Activated naive CD8-positive, alpha-beta T cell treated with anti-CD3 and anti-CD28 coated beads for 36 hours (primary cell): Measurements from ENCODE around the gene CCNI. TPM values are rescaled to one million over a fixed set of nuclear protein-coding genes. Genes with fewer than 3 reads are reported as not detected.
A peak's percentile ranks its signal among the peaks of the same experiment; 100 is the strongest.
"Not testable (repeated sequence)": the region's sequence is repeated elsewhere in the genome, so short reads cannot be mapped to it uniquely, and the experiment has no call there.

Experiments used
- DNase-seq: peaks from one replicate; pipeline ENCODE4 v3.0.0; 2021
- H3K27ac Mint-ChIP-seq: one replicate; pipeline ENCODE4 v1.8.0; 2022; ENCODE audit warnings: mild to moderate bottlenecking, moderate library complexity, mixed read lengths
- H3K27me3 Mint-ChIP-seq: one replicate; pipeline ENCODE4 v1.8.0; 2022; ENCODE audit warnings: mild to moderate bottlenecking, mixed read lengths
- H3K36me3 Mint-ChIP-seq: one replicate; pipeline ENCODE4 v1.8.0; 2021; ENCODE audit warnings: mild to moderate bottlenecking, mixed read lengths
- H3K4me1 Mint-ChIP-seq: one replicate; pipeline ENCODE4 v1.8.0; 2021; ENCODE audit warnings: mixed read lengths
- H3K4me3 Mint-ChIP-seq: one replicate; pipeline ENCODE4 v1.8.0; 2022; ENCODE audit warnings: mild to moderate bottlenecking, moderate library complexity, mixed read lengths
- H3K9me3 Mint-ChIP-seq: one replicate; pipeline ENCODE4 v1.8.0; 2022; ENCODE audit warnings: mixed read lengths
- total RNA-seq, 2 experiments: library from RNA; stranded (reverse); gene quantifications; one replicate each; pipeline ENCODE4 v1.2.3, GENCODE V29; 2021

The CCNI gene
- total RNA-seq, 2 experiments from 2014 or later, result 230 to 237 TPM

DNA sequence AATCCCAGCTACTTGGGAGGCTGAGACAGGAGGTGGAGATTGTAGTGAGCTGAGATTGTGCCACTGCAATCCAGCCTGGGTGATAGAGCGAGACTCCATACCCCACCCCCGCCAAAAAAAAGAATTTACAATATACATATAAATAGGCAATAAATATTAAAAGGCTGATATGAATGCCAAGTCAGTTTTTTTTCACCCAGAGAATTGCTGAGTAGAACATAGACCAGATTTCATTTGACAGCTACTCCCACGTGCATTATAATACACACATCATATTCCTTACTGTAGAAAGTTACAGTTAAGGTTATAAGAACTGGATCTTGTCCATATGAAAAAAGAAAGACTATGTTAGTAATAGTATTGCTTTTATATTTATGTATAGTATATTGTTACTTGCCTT is 18.7 kb upstream of the CCNI start:
- Mint-ChIP-seq H3K27ac (no peak overlapping the region), H3K4me1 (peaks cover 10% of the 10 kb centered on the region), H3K27me3 (no peaks in the 10 kb centered on the region), H3K9me3 (no peaks in the 10 kb centered on the region), H3K4me3 (no peak overlapping the region), H3K36me3 (no peaks in the 10 kb centered on the region)
- no peak for DNase-seq

DNA sequence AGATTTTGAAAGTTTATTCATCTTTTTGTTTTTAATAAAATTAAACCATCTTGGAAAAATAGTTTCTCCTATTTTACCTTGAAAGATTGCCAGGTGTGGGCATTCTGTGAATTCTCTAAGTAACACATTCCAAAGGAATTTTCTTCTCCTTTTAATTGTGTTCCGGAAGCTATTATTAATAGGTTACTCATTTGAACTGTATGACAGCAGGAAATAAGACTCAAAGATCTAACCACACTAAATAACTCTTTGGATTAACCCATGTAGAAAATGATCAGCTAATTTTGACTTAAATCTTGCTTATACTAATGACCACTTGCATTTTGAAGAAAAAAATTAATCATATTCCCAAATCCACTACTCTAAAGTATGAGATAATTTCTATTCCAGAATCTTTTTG is 17.6 kb upstream of the CCNI start:
- no peak for DNase-seq
- Mint-ChIP-seq H3K36me3 (peaks cover 2% of the 10 kb centered on the region), H3K4me3 (no peak overlapping the region), H3K27ac (no peak overlapping the region), H3K4me1 (peaks cover 10% of the 10 kb centered on the region), H3K9me3 (no peaks in the 10 kb centered on the region), H3K27me3 (no peaks in the 10 kb centered on the region)

DNA sequence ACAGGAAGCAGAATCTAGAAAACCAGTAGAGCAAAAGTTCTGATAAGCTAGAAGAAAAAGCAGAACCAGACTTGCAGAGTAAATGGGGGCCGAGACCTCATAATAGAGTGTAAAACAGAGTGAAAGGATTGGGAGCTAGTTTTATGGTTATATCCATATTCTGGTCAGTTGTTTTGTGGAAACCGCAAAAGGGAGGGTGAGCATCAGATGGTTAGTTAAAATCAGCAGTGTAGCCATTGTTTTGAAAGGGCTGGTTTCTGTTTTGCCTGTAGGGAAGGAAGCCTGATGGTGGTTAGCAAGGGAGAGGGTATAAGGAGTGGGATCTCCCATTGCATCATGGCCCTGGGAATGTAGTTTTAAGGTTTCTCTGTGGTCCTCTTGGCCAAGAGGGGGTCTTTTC is 17.2 kb upstream of the CCNI start:
- no peak overlapping the region for H3K4me3 Mint-ChIP-seq
- peaks cover 2% of the 10 kb centered on the region for H3K36me3 Mint-ChIP-seq
- H3K27ac Mint-ChIP-seq, result no peak overlapping the region
- H3K9me3 Mint-ChIP-seq, result no peaks in the 10 kb centered on the region
- no peak for DNase-seq
- peaks cover 10% of the 10 kb centered on the region for H3K4me1 Mint-ChIP-seq
- no peaks in the 10 kb centered on the region for H3K27me3 Mint-ChIP-seq

DNA sequence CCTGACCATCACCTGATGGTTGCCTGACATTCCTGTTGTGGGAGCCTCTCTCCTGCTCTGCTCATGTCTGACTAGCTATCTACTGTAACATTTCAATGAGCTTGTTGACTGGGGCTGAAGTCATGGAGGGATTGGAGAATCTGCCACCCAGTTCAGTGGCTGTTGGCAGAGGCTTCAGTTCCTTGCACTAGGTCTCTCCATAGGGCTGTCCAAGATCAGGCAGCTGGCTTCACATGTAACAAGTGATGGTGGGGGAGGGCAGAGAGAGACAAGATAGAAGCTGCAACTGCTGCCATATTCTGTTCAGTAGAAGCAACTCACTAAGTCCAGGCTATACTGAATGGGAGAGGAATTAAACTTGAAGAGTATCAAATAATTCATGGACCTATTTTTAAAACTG is 14.1 kb upstream of the CCNI start:
- Mint-ChIP-seq H3K27ac (no peak overlapping the region), H3K4me3 (no peak overlapping the region), H3K36me3 (peaks cover 5% of the 10 kb centered on the region), H3K4me1 (peaks cover 4% of the 10 kb centered on the region), H3K27me3 (no peaks in the 10 kb centered on the region), H3K9me3 (peaks cover 1% of the 10 kb centered on the region)
- no peak for DNase-seq

DNA sequence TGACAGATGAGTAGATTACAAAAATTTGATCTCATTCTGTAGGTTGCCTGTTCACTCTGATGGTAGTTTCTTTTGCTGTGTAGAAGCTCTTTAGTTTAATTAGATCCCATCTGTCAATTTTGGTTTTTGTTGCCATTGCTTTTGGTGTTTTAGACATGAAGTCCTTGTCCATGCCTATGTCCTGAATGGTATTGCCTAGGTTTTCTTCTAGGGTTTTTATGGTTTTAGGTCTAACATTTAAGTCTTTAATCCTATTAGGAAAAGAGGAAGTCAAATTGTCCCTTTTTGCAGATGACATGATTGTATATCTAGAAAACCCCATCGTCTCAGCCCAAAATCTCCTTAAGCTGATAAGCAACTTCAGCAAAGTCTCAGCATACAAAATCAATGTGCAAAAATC is 11.2 kb upstream of the CCNI start:
- H3K4me1 Mint-ChIP-seq, H3K4me3 Mint-ChIP-seq, H3K27ac Mint-ChIP-seq, DNase-seq, H3K27me3 Mint-ChIP-seq, H3K36me3 Mint-ChIP-seq, H3K9me3 Mint-ChIP-seq: not testable (repeated sequence)

DNA sequence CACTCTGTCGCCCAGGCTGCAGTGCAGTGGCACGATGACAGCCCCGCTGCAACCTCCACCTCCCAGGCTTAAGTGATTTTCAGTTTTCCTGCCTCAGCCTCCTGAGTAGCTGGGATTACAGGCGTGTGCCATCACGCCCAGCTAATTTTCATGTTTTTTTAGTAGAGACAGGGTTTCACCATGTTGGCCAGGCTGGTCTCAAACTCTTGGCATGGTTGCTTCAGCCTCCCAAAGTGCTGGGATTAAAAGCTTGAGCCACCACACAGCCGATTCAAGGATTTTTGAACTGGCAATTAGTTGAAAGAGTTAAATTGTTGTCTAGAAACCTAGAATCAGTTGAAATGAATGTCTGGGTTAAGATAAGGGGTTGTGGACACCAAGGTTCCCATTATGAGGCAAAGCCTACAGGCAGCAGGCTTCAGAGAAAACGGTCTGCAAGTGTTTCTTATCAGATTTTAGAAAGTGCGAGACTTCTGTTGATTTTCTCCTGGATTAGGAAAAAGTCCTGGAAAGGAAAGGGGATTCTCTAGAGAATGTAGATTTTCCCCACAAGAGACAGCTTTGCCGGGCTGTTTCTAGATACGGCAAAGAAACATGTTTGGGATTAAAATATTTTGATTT is 8.3 kb upstream of the CCNI start:
- peaks cover 1% of the 10 kb centered on the region for H3K9me3 Mint-ChIP-seq
- peaks cover 19% of the 10 kb centered on the region for H3K4me1 Mint-ChIP-seq
- H3K4me3 Mint-ChIP-seq, result no peak overlapping the region
- peaks cover 6% of the 10 kb centered on the region for H3K36me3 Mint-ChIP-seq
- no peaks in the 10 kb centered on the region for H3K27me3 Mint-ChIP-seq
- DNase-seq, result no peak
- no peak overlapping the region for H3K27ac Mint-ChIP-seq

DNA sequence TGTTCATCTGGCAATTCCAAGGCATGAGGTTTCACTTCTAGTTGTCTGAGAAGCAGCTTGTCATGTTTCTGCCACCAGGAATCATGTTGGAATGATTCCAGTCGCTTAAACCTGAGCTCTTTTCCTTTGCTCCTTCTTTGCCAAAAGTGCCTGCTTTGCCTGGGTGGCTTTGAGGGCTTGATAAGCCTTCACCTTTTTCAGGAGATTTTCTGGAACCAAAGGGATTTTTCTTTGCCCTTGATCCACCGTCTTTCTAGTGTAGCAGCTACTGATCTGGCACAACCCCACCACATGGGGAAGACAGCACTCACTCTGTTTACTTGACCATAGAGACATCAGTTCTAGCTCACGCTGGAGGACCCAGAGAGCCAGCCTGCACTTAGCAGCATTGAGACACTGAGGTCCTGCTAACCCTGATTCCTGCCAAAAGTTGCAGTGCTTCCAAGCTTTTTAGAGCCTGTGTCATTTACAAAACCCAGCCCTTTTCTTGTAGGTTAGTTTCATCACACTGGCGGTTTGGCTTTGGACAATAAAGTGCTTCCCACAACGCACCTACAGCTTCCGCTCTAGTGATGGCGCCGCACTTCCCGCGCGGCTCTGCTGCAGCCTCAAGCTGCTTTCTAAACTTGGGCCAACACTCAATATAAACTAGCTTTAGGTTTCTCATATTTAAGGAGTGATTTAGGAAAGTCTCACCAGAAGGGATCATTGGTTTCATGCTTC is 7.3 kb upstream of the CCNI start:
- DNase-seq, result no peak
- Mint-ChIP-seq H3K9me3 (peaks cover 1% of the 10 kb centered on the region), H3K36me3 (peaks cover 9% of the 10 kb centered on the region), H3K4me1 (peaks cover 23% of the 10 kb centered on the region), H3K27me3 (no peaks in the 10 kb centered on the region), H3K27ac (no peak overlapping the region), H3K4me3 (no peak overlapping the region)

DNA sequence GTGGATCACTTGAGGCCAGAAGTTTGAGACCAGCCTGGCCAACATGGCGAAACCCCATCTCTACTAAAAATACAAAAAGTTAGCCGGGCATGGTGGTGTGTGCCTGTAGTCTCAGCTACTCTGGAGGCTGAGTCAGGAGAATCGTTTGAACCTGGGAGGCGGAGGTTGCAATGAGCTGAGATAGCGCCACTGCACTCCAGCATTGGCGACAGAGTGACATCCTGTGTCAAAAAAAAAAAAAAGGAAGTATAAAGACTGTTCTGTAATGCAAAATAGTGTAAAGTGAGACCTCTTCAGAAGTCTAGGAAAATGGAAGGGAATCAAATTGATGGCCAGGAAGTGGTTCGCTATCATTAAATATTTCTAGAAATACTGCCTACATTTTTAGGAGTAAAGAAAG is 5.0 kb upstream of the CCNI start:
- not testable (repeated sequence) for H3K27me3 Mint-ChIP-seq, DNase-seq, H3K9me3 Mint-ChIP-seq
- Mint-ChIP-seq H3K4me1 (peaks cover 37% of the 10 kb centered on the region), H3K27ac (peak overlapping the region; percentile 51), H3K4me3 (peak overlapping the region; percentile 7), H3K36me3 (peaks cover 14% of the 10 kb centered on the region)

DNA sequence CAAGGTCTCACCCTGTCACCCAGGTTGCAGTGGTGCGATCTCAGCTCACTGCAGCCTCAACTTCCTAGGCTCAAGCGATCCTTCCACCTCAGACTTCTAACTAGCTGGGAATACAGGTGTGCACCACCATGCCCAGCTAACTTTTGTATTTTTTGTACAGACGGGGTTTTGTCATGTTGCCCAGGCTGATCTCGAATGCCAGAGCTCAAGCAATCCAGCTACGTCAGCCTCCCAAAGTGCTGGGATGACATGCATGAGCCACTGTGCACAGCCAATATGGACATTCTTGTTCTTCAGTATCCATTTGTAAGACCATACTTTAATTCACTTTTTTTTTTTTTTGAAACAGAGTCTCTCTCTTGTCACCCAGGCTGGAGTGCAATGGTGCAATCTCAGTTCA is 3.5 kb upstream of the CCNI start:
- DNase-seq, result no peak
- peaks cover 14% of the 10 kb centered on the region for H3K36me3 Mint-ChIP-seq
- H3K4me1 Mint-ChIP-seq, result peaks cover 37% of the 10 kb centered on the region
- peak overlapping the region; percentile 13 for H3K27ac Mint-ChIP-seq
- H3K9me3 Mint-ChIP-seq, result no peaks in the 10 kb centered on the region
- H3K4me3 Mint-ChIP-seq, result no peak overlapping the region
- peaks cover 7% of the 10 kb centered on the region for H3K27me3 Mint-ChIP-seq

DNA sequence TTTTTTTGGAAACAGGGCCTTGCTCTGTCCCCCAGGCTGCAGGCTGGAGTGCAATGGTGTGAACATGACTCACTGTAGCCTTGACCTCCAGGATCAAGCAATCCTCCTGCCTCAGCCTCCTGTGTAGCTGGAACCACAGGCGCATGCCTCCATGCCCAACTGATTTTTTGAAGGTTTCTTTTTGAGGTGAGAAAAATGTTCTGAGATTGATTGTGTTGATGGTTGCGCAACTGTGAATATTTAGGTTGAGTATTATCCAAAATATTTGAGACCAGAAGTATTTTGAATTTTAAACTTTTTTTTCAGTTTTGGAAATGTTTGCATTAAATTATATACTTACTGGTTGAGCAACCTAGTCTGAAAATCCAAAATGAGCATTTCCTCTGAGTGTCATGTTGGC is 2.6 kb upstream of the CCNI start:
- Mint-ChIP-seq H3K9me3 (no peaks in the 10 kb centered on the region), H3K36me3 (peaks cover 14% of the 10 kb centered on the region), H3K27ac (no peak overlapping the region), H3K27me3 (peaks cover 7% of the 10 kb centered on the region), H3K4me1 (peaks cover 33% of the 10 kb centered on the region), H3K4me3 (no peak overlapping the region)
- no peak for DNase-seq

DNA sequence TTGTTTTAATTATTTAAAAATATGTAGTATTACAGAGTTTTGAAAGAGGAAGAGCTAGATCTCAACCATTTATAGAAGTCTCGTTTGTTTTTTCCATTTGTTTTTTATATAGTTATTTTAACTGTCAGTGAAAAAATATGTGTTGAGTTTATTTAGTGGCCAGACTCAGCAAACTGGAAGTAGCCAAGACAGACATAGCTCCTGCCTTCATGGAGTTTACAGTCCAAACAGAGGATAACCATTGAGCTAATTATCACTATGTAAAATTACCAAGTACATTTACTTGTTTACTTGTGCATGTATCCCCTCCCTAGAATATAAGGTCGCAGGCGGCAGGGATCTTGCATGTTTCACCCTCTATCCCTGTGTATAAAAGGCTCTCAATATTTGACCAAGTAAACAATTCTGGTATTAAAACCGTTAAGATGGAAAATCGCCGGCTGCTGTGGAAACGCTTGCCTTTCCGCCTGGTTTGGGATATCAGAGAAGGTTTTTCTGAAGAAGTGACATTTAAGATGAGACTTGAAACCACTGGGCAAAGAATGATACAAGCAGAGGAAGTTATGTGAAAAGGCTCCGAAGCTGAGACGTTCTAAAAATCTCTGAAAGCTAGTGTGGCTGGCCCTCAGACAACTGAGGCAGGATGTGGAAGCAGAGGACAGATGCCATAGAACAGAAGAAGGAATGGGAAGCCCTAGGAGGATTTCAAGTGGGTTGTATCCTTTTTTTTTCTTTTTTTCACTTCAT is 1.3 kb upstream of the CCNI start:
- Mint-ChIP-seq H3K36me3 (peaks cover 14% of the 10 kb centered on the region), H3K27me3 (peaks cover 7% of the 10 kb centered on the region), H3K27ac (peak overlapping the region; percentile 100), H3K4me3 (no peak overlapping the region), H3K4me1 (peaks cover 33% of the 10 kb centered on the region), H3K9me3 (no peaks in the 10 kb centered on the region)
- DNase-seq, result no peak

DNA sequence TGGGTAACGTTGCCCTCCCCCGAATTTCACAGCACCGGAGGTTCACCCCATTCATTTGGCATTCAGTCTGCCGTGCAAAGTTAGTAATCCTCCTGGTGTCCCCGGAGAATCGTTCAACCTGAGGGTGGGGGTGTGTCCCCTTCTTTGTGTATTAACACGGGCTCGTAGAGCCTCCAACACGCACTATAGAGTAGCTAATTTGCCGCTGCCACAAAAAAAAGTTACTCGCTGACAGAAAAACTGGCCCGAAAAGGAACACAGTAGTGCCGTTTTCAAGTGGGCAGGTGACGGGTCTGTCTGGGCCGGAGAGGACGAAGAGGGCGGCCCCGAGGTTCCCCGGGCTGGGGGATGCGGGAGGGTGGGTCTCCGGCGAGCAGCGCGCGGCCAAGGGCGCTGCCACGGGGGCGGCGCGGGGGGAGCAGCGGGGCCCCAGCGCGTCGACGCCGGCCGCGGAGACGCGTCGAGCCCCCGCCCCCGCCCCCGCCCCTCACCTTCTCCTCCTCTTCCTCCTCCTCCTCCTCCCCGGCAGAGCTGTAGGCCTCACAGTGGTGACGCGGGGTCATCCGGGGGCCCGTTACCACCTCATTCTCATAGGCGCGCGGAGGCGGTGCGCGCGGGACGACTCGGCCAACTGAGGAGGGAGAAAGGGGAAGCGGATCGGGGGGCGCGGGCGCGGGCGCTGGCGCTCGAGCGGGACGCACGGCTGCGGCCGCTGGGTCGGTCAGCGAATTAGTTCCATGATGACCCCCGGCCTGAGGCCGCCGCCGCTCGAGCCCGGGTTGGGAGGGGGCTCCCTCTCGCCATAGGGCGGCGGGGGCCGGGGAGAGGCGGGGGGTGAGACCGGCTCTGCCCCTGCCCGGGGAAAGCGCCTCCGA is 571 bp downstream of the CCNI start:
- Mint-ChIP-seq H3K4me1 (peaks cover 36% of the 10 kb centered on the region), H3K4me3 (no peak overlapping the region), H3K27me3 (peaks cover 7% of the 10 kb centered on the region), H3K36me3 (peaks cover 26% of the 10 kb centered on the region), H3K27ac (peak overlapping the region; percentile 100), H3K9me3 (no peaks in the 10 kb centered on the region)
- peak; percentile 83 for DNase-seq

DNA sequence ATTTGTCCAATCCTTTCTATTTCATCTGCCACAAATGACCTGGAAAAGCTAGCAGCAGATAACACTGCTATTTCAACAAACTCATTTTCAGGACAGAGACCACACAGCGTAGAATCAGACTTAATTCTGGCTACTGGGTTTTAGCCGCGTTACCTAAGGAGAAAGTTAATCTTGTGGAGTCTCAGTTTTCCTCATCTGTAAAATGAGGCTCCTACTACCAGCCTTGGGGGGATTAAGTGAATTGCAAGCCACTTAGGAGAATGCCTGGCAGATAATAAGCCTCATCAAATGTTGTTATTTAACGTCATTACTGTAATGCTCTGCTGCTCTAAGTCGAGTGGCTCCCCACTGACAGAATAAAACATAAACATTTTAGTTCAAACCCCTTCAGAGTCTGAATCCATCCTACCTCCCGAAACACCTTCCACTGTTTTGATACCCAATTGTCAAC is 1.4 kb downstream of the CCNI start:
- H3K36me3 Mint-ChIP-seq, result peaks cover 32% of the 10 kb centered on the region
- H3K4me1 Mint-ChIP-seq, result peaks cover 40% of the 10 kb centered on the region
- peaks cover 7% of the 10 kb centered on the region for H3K27me3 Mint-ChIP-seq
- no peak overlapping the region for H3K27ac Mint-ChIP-seq
- H3K4me3 Mint-ChIP-seq, result no peak overlapping the region
- no peak for DNase-seq
- no peaks in the 10 kb centered on the region for H3K9me3 Mint-ChIP-seq

DNA sequence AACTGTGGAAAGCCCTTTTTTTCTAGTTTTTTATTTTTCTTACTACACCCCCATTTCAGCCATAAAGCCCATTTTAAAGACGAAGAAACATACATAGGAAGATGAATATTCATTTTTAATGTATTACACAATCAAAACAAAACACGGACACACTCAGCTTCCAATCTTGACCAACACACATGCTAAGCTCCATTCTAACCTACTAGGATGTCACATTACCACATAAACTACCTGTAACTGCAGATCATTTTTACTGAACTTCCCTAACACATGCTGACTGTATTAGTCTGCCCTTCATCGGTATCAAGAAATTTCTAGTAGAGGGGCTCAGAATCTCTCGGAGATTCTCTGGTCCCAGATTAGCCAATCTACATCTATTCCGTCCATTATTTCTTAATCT is 1.8 kb downstream of the CCNI start:
- H3K4me1 Mint-ChIP-seq, result peaks cover 39% of the 10 kb centered on the region
- no peaks in the 10 kb centered on the region for H3K9me3 Mint-ChIP-seq
- peaks cover 7% of the 10 kb centered on the region for H3K27me3 Mint-ChIP-seq
- H3K4me3 Mint-ChIP-seq, result no peak overlapping the region
- H3K27ac Mint-ChIP-seq, result no peak overlapping the region
- peaks cover 31% of the 10 kb centered on the region for H3K36me3 Mint-ChIP-seq
- DNase-seq, result no peak
